Measurements from ENCODE around the gene KHNYN.

GRCh38 chr14:24438223-24439097, 8.7 kb downstream of the KHNYN start:
- TF ChIP-seq CTCF (conservative IDR thresholded peaks at IDR 0.05; ENCODE audit: low read length) (no peak), EZH2phosphoT487 (IDR thresholded peaks at IDR 0.05; ENCODE audit: borderline replicate concordance) (no peak)
